HG02973 (cell line): Measurements from ENCODE around the gene ELAVL2.

Experiments
- ATAC-seq: cut with Tn5 transposase; IDR thresholded peaks from one replicate; pipeline ENCODE4 v1.9.1; 2021; ENCODE audit warnings: moderate library complexity; ENCODE audit not compliant: unreplicated experiment

The ELAVL2 gene

DNA sequence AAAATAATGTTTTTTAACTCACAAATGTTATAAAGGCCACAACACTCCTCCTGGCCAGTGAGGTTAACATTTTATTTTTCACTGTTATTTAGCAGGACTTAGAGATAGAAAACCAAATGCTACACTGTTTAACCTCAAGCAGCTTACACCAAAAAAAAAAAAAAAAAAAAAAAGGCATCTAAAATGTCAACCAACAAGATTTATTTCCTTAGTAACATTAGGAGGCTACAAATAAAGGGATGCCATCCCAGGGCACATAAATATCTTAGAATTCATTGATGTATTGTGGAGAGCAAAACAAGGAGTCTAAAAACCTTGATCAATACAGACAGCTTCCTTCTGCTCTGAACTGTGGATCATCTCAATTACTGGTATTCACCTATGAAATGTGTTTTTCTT, 53.7 kb downstream of the ELAVL2 start:
- ATAC-seq: no peak

DNA sequence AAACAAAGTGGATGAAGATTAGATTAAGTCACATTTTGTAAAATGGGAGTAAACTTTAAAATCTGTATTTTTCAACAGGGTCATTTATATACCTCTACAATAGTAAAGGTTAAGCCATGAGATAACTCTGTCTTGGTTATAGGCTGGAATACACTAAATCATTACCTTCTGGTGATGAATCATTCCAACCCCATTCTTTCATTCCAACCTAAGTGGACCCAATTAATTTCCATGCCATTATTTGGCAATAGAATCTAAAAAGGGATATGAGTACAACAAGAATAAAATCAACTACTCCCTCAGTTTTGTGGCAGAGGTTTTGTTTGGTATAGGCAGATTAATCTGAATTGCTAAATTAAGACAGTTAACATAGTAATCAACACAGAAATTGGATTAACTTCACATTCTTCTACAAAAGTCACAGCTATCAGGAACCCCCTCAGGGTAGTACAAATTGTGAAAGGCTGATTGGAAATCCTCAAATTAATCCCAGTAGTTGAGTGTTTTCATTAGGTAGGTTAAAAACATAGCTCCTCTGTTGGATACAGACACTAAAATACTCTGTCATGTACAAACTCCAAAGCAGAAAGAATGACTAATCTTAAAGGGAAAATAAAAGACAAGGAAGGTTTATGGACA, 54.2 kb downstream of the ELAVL2 start:
- no peak for ATAC-seq

GRCh38 chr9:23769307-23769935, 56.6 kb downstream of the ELAVL2 start:
- ATAC-seq: no peak

GRCh38 chr9:23768861-23769260, 57.2 kb downstream of the ELAVL2 start:
- ATAC-seq: no peak

DNA sequence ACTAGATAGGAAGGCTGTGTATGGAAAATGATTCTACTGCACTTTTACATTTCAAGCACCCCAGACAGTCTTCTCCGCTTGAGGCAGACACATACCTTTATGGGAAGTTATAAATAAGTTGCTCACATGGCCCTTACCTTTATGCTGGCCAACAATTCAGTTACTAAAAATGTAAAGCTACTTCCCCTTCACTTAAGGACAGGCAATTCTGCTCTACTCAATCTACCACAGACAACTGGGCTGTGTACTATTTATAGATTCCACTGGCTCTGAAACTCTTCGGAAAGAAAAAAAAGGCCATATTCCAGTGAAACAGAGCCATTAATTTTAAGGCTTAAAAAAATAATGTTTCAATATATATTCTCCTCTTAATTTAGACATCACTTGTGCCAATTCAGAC, 59.4 kb downstream of the ELAVL2 start:
- ATAC-seq: no peak

DNA sequence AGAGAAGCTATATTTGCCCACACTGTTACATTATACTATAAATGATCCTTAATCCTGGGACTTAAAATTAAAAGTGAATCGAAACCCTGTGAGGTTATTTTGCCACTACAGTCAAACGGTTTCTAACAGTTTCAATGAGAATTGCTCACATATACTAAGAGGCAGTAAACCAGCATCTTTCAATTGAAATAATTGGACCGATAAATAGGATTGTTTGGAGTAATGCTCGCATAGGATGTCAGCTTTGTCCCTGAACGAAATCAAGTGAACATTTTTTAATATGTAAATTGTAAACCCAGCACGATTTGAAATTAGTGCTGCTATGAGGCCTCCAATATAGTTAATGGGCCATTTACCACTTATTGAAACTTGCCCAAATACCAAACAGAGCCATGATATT, 60.5 kb downstream of the ELAVL2 start:
- ATAC-seq: no peak

- ATAC-seq: no peak
Measured at GRCh38 chr9:23764219-23764618, 61.8 kb downstream of the ELAVL2 start.

DNA sequence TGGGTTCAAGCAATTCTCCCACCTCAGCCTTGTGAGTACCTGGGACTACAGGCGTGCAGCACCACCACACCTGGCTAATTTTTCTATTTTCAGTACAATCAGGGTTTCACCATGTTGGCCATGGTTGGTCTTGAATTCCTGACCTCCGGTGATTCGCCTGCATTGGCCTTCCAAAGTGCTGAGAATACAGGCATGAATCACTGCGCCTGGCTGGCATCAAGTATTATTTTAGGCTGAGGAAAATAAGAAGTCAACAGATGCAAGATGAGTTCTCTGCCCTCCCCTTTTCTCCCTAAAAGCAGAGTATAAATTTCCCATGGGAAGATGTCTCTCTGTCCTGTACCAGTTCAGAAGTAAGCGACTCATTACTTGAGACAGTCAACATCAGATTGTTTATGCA, 71.5 kb downstream of the ELAVL2 start:
- ATAC-seq: no peak

GRCh38 chr9:23752859-23753258, 73.2 kb downstream of the ELAVL2 start:
- no peak for ATAC-seq

GRCh38 chr9:23751633-23752032, 74.4 kb downstream of the ELAVL2 start:
- ATAC-seq: no peak

- no peak for ATAC-seq
Measured at GRCh38 chr9:23750808-23751207, 75.2 kb downstream of the ELAVL2 start.

DNA sequence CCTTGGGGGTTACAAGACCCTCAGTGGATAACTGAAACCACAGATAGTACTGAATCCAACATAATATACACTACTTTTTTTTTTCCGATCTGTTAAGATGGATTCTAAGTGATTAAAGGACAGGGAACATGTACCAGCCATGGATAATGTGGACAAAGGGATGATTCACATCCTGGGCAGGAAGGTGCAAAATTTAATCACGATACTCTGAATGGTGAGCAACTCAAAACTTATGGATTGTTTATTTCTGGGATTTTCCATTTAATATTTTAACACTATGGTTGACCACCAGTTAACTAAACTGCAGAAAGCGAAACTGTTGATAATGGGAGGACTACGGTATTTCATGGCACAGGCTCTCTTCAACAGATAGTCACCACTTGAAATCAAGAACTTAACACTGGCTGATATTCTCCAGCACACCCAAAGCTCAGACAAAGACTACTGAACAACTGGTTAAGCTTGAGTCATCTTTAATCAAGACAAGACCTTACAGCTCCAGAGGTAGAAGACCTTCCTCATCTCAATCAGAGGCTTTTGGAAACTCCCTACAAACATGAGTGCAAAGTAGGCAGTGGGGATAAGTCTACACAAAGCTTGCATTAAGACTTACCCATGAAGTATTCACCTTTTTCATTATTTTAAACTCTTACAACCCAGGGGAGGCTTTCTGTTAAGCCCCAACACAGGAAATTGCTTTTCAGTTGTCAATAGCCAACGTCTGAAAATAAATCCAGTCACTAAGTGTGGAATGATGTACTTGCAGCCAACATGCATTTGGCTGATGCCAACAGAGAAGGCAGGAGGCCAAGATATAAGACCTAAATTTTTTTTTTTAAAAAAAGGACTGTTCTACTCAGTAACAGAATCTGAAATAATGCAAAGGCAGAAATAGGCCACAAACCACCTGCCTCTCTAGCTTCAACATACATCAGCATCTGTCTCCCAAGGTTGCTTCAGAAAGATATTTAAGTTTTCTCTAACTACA, 78.7 kb downstream of the ELAVL2 start:
- ATAC-seq: no peak

GRCh38 chr9:23746317-23746716, 79.7 kb downstream of the ELAVL2 start:
- ATAC-seq: no peak

DNA sequence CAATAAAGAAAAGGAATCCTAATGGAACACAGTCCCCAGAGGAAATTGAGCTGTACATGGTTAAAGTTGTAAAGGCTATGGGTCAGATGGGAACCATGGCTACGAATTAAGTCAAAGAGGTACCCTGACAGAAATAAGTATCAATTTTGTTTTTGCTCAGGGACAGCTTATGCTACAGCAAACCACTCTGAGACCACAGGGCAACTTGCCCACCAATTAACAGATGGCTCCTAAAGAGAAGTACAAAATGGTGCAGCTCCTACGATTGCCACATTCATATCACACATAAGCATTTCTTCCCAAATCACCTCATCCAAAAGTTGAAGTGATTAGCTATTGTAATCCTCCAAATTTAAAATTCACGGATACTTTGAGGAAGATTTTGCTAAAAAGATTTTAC, 83.0 kb downstream of the ELAVL2 start:
- ATAC-seq: no peak

GRCh38 chr9:23741351-23741750, 84.7 kb downstream of the ELAVL2 start:
- no peak for ATAC-seq

GRCh38 chr9:23740531-23740930, 85.5 kb downstream of the ELAVL2 start:
- ATAC-seq: no peak

DNA sequence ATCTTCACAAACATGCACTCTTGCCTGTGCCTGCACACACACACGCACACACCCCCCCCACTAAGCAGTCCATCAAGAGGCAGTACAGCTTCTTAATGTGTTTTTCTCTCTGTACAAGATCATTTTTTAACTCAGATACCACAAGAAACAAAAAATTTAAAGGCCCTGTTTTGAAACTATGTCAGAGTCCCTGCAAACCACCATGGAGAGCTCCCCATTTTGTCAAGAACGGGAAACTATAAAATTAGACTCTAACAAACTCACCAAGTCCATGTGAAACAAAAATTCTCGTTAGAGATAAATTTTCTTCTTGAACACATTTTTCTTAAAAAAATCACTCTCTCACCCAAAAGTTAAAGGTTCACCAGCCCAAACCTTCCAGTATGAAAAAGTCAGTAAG, 86.3 kb downstream of the ELAVL2 start:
- no peak for ATAC-seq

GRCh38 chr9:23736293-23736692, 89.7 kb downstream of the ELAVL2 start:
- no peak for ATAC-seq

GRCh38 chr9:23733495-23734078, 92.5 kb downstream of the ELAVL2 start:
- no peak for ATAC-seq

DNA sequence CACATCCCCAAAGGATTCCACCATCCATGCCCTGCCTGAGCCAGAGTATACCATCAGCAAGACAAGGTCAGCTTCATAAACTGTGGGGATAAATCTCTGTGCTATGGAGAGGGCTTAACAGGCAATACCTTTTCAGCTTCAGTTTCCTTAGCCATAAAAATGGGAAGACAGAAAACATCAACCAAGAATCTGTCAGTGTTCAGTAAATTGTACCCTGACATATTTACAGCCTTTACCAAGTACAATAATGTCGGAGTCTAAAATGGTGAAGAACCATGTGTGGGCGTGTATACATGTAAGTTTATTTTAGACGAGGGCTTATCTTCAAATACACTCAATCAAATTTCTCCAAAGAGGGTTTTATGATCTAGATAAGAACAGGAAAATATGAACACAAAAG, 94.7 kb downstream of the ELAVL2 start:
- ATAC-seq: no peak

DNA sequence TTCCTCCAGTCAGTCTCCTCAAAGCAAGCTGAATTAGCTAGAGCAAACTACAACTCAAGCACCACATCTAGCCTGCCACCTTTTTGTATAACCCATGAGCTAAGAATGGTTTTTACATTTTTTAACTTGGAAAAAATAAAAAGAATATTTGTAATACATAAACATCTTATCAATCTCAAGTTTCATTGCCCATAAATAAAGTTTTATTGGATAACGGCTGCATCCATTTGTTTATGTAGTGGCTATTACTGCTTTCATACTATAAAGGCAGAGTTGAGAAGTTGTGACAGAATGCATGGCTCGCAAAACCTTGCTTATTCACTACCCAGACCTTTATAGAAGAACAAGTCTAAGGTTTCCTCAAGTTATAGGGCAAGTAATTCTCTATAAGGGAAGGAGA, 95.7 kb downstream of the ELAVL2 start:
- no peak for ATAC-seq
